K562 (cell line): ENCODE data around the gene USP31. TPM values are rescaled to one million over a fixed set of nuclear protein-coding genes. Genes with fewer than 3 reads are reported as not detected.

Experiments
- ATAC-seq: fragments of 200-7000 bp; cut with Tn5 transposase; 3 replicates; pipeline ENCODE4 v1.9.1; 2020; ENCODE audit warnings: moderate library complexity
- BruUV-seq: library from RNA; stranded (reverse); fragments of 400-500 nt; replicated peaks from 2 replicates; lab custom pipeline; 2021; lab: Mats Ljungman, UMichigan
- CTCF ChIA-PET: fragments of 300-600 bp; formaldehyde crosslinking; extraction: SDS; loops from one replicate; lab custom pipeline; 2021; ENCODE audit warnings: low intra/inter-chr PET ratio; lab: Yijun Ruan, JAX
- POLR2A ChIA-PET: fragments of 300-600, 350-650 bp; sonication (Branson Sonifier 250); formaldehyde crosslinking; extraction: SDS; loops from one replicate; lab custom pipeline; 2021; ENCODE audit warnings: antibody characterized with exemption, inconsistent platforms; lab: Yijun Ruan, JAX
- DNase-seq, 4 experiments: peaks; one replicate each; pipeline versions ENCODE4 v3.0.0 to v3.0.0-alpha.2; 2011 to 2018; ENCODE audit warnings: low spot score in 3 of 4, mixed read lengths in 3 of 4; ENCODE audit errors: extremely low read depth in 1 of 4
- FAIRE-seq: peaks from 2 replicates; lab custom pipeline; 2011; peaks lifted over from hg19 to GRCh38; lab: Jason Lieb, UNC
- H2AFZ ChIP-seq: 2 replicates; pipeline ENCODE4 v1.6.0; 2011; ENCODE audit warnings: low read depth, low read length, control low read depth, inconsistent platforms
- H3K27ac ChIP-seq: fragments of 200-600 bp; 3 replicates; pipeline ENCODE4 v1.8.0; 2011; ENCODE audit warnings: low read depth, mild to moderate bottlenecking, control low read depth, inconsistent platforms, low read length, moderate library complexity, mixed read lengths; ENCODE audit errors: extremely low read depth
- H3K27me3 ChIP-seq, 2 experiments: fragments of 300-600 bp in 1 of 2; 2 replicates in 1 of 2; 3 replicates in 1 of 2; pipeline versions ENCODE4 v1.6.0 to v1.8.0; 2011; ENCODE audit warnings: inconsistent platforms in 2 of 2, low read length in 2 of 2, mild to moderate bottlenecking in 1 of 2, mixed read lengths in 1 of 2, moderate library complexity in 1 of 2; ENCODE audit not compliant: control insufficient read depth in 2 of 2, insufficient read depth in 2 of 2
- H3K36me3 ChIP-seq: fragments of 300-600 bp; 3 replicates; pipeline ENCODE4 v1.8.0; 2011; ENCODE audit warnings: mild to moderate bottlenecking, low read length, inconsistent platforms; ENCODE audit not compliant: control insufficient read depth, insufficient read depth
- H3K4me1 ChIP-seq, 2 experiments: fragments of 200-600 bp in 1 of 2; replicated peaks in 1 of 2; 2 replicates in 1 of 2; 3 replicates in 1 of 2; pipeline versions ENCODE4 v1.5.1 to v1.8.0; 2011; ENCODE audit warnings: inconsistent platforms in 2 of 2, low read length in 2 of 2, mild to moderate bottlenecking in 1 of 2, mixed read lengths in 1 of 2, moderate library complexity in 1 of 2; ENCODE audit not compliant: control insufficient read depth in 2 of 2, insufficient read depth in 2 of 2
- H3K4me2 ChIP-seq: 2 replicates; pipeline ENCODE4 v1.6.1; 2011; ENCODE audit warnings: low read length, control low read depth, inconsistent platforms, mixed read lengths; ENCODE audit not compliant: insufficient read depth
- H3K4me3 ChIP-seq: fragments of 200-600 bp; sonication (generic), shearing (Covaris generic); 2 replicates; pipeline ENCODE4 v1.5.1; 2016; ENCODE audit warnings: control low read depth, inconsistent platforms
- H3K79me2 ChIP-seq: fragments of 200-600 bp; 3 replicates; pipeline ENCODE4 v1.8.0; 2011; ENCODE audit warnings: low read length, inconsistent platforms; ENCODE audit not compliant: control insufficient read depth, insufficient read depth
- H3K9ac ChIP-seq, 2 experiments: 2 replicates each; pipeline versions ENCODE4 v1.6.0 to v1.6.1; 2011; ENCODE audit warnings: low read depth in 2 of 2, low read length in 2 of 2, control low read depth in 1 of 2, inconsistent platforms in 1 of 2, mild to moderate bottlenecking in 1 of 2, mixed read lengths in 1 of 2; ENCODE audit not compliant: insufficient read depth in 1 of 2
- H3K9me1 ChIP-seq: one replicate; pipeline ENCODE4 v1.6.0; 2011; ENCODE audit warnings: inconsistent platforms, mild to moderate bottlenecking, low read length, moderate library complexity; ENCODE audit not compliant: control insufficient read depth, insufficient read depth
- H3K9me3 ChIP-seq: replicated peaks from 2 replicates; pipeline ENCODE4 v1.5.1; 2011; ENCODE audit warnings: low read depth, low read length, inconsistent platforms; ENCODE audit not compliant: control insufficient read depth, insufficient read depth
- H4K20me1 ChIP-seq: replicated peaks from 2 replicates; pipeline ENCODE4 v1.6.1; 2011; ENCODE audit warnings: low read length, inconsistent platforms, mixed read lengths; ENCODE audit not compliant: control insufficient read depth, insufficient read depth
- CTCFL ChIP-seq: IDR thresholded peaks from 2 replicates; pipeline ENCODE4 v1.6.1; 2011; ENCODE audit warnings: borderline replicate concordance, low read depth, mild to moderate bottlenecking, moderate library complexity, low read length; ENCODE audit not compliant: insufficient read depth, poor library complexity, severe bottlenecking
- EGR1 ChIP-seq: fragments of 450-650 bp; conservative IDR thresholded peaks from 2 replicates; pipeline ENCODE4 v1.6.1; 2017; ENCODE audit warnings: mild to moderate bottlenecking
- HMG20A ChIP-seq: fragments of 450-650 bp; formaldehyde crosslinking; conservative IDR thresholded peaks from 2 replicates; pipeline ENCODE4 v1.4.0; 2020; ENCODE audit warnings: mild to moderate bottlenecking, mixed read lengths
- KDM1A ChIP-seq, 2 experiments: fragments of 450-650 bp; IDR thresholded peaks; 2 replicates each; pipeline ENCODE4 v1.6.1; 2016; ENCODE audit warnings: mild to moderate bottlenecking in 2 of 2
- NR0B1 ChIP-seq: fragments of 450-650 bp; IDR thresholded peaks from one replicate; pipeline ENCODE4 v1.6.1; 2018; ENCODE audit warnings: mild to moderate bottlenecking, moderate library complexity; ENCODE audit not compliant: partially characterized antibody
- PTRF ChIP-seq: fragments of 450-650 bp; IDR thresholded peaks from 2 replicates; pipeline ENCODE4 v1.6.1; 2016; ENCODE audit warnings: mild to moderate bottlenecking, missing genetic modification characterization, missing compliant biosample characterization
- PYGO2 ChIP-seq: fragments of 450-650 bp; IDR thresholded peaks from 2 replicates; pipeline ENCODE4 v1.6.1; 2016; ENCODE audit warnings: mild to moderate bottlenecking, missing genetic modification characterization, moderate library complexity, missing compliant biosample characterization
- SREBF1 ChIP-seq: fragments of 150-350 bp; IDR thresholded peaks from 2 replicates; pipeline ENCODE4 v1.6.1; 2014; ENCODE audit warnings: antibody characterized with exemption, low read depth, low read length, borderline replicate concordance
- STAT6 ChIP-seq: sonication (generic); formaldehyde crosslinking; IDR thresholded peaks from 2 replicates; pipeline ENCODE4 v1.8.1; 2023; ENCODE audit warnings: mild to moderate bottlenecking, missing genetic modification reagents
- ZFP91 ChIP-seq: sonication (generic); formaldehyde crosslinking; IDR thresholded peaks from 2 replicates; pipeline ENCODE4 v1.8.0; 2022; ENCODE audit warnings: mild to moderate bottlenecking, missing genetic modification reagents
- ZNF324 ChIP-seq: fragments of 250-450 bp; sonication (Bioruptor Pico); IDR thresholded peaks from 2 replicates; pipeline ENCODE4 v1.4.0; 2020; ENCODE audit warnings: mild to moderate bottlenecking
- ZNF511 ChIP-seq: sonication (generic); formaldehyde crosslinking; IDR thresholded peaks from 2 replicates; pipeline ENCODE4 v1.8.0; 2022; ENCODE audit warnings: mild to moderate bottlenecking, missing genetic modification reagents
- WGBS: fragments of 100-300 bp; shearing (Covaris generic); methylation state at CpG from one replicate; pipeline ENCODE4 v1.1.6; 2016; ENCODE audit warnings: low coverage, mixed read lengths; ENCODE audit not compliant: insufficient coverage; ENCODE audit errors: missing lambda C conversion rate; 5-methylcytosine and 5-hydroxymethylcytosine counted together
- in situ Hi-C: fragments of 300-500 bp; cut with MboI; formaldehyde crosslinking; loops from 4 replicates; pipeline ENCODE4 v1.15.0; 2018; ENCODE audit warnings: inconsistent platforms, mixed read lengths
- intact Hi-C: fragments of 100-400 bp; cut with micrococcal nuclease; formaldehyde crosslinking; loops from 2 replicates; pipeline ENCODE4 v1.14.2; 2022
- polyA plus RNA-seq, 8 experiments: library from polyadenylated mRNA; depleted of rRNA in 4 of 8; stranded (reverse) in 5 of 8; unstranded in 3 of 8; fragments of >200 nt; fragmentation: Nextera tagmentation in 2 of 8; fragmentation: Illumina TruSeq in 1 of 8; extraction: Ambion mirVana in 2 of 8; extraction: Trizol in 1 of 8; gene quantifications; 2 replicates each; pipeline versions ENCODE4 v1.2.1 to v1.2.3, GENCODE V29; 2011 to 2014; ENCODE audit warnings: inconsistent platforms in 1 of 8, missing spikeins in 1 of 8
- total RNA-seq, 7 experiments: library from RNA; depleted of rRNA in 6 of 7; stranded (reverse); fragments of >200 nt in 6 of 7; fragmentation: Illumina TruSeq in 2 of 7; extraction: Trizol in 2 of 7; gene quantifications; 2 replicates each; pipeline versions ENCODE4 v1.2.1 to v1.2.3, GENCODE V29; 2011 to 2021; ENCODE audit warnings: low replicate concordance in 1 of 7

Gene USP31
- total and polyA plus RNA-seq, 9 of the 15 experiments (the other 6 are each of a cell fraction or from before 2014, with no cell fraction given), result 0.56 to 4.9 (median 2.9) TPM

GRCh38 chr16:23079675-23080301 lies 69.5 kb downstream of the USP31 start:
- 75% methylated on average over 13 of the region's 13 CpGs for WGBS
- TF ChIP-seq CTCFL (no peak), EGR1 (no peak), STAT6 (CRISPR knock-in tag) (no peak), PTRF (no peak), KDM1A (IDR thresholded peaks at IDR 0.05) (no peak), ZNF511 (CRISPR knock-in tag) (no peak), PYGO2 (no peak), ZFP91 (no peak), NR0B1 (no peak), SREBF1 (no peak), HMG20A (CRISPR knock-in tag) (no peak), ZNF324 (CRISPR knock-in tag) (no peak)
- no peak for ATAC-seq
- no peak overlapping the region for H3K4me2 ChIP-seq
- H4K20me1 ChIP-seq, result no peaks in the 10 kb centered on the region
- no peaks in the 10 kb centered on the region for H3K9me3 ChIP-seq
- no TSS peak for BruUV-seq
- ChIA-PET CTCF (no interaction called here), POLR2A (interaction anchor here (1.2 kb wide), 1 partner anchor 12 kb away, joined by 3 read pairs; no protein-coding TSS in a partner anchor)
- H3K27me3 ChIP-seq, result no peaks in the 10 kb centered on the region
- peaks cover 12% of the 10 kb centered on the region; the same call in 2 of the 3 replicates for H3K36me3 ChIP-seq
- no peaks in the 10 kb centered on the region for H3K9me1 ChIP-seq
- in situ Hi-C loops (no loop called here), intact Hi-C loops (no loop called here)
- DNase-seq, result no peak
- no peak overlapping the region for H3K27ac ChIP-seq
- H3K4me3 ChIP-seq, result no peak overlapping the region
- H2AFZ ChIP-seq, result no peak overlapping the region
- H3K9ac ChIP-seq, result peak overlapping the region in 1 of 2 experiments; percentile 18; a peak in 1 of 4 replicates
- H3K79me2 ChIP-seq, result no peaks in the 10 kb centered on the region
- no peak for FAIRE-seq
- H3K4me1 ChIP-seq, result peaks cover 0 to 3% of the 10 kb centered on the region in 2 experiments; a peak in 2 of 5 replicates
